KMS-11 (cell line): Measurements from ENCODE around the gene LCN2.

Experiments used
- H2AFZ ChIP-seq: fragments of 200-600 bp; sonication (generic); 2 replicates; pipeline ENCODE4 v1.6.1; 2016; ENCODE audit warnings: antibody characterized with exemption, mixed run types, low read depth
- H3K27ac ChIP-seq: fragments of 200-600 bp; sonication (generic); 2 replicates; pipeline ENCODE4 v1.6.1; 2016; ENCODE audit warnings: mild to moderate bottlenecking, mixed run types
- H3K27me3 ChIP-seq: fragments of 200-600 bp; sonication (generic); 2 replicates; pipeline ENCODE4 v1.6.1; 2017; ENCODE audit warnings: mild to moderate bottlenecking, low read depth, mixed run types, moderate library complexity; ENCODE audit not compliant: insufficient read depth
- H3K36me3 ChIP-seq: fragments of 200-600 bp; sonication (generic); 2 replicates; pipeline ENCODE4 v1.6.1; 2017; ENCODE audit warnings: mild to moderate bottlenecking, mixed run types; ENCODE audit not compliant: insufficient read depth
- H3K4me1 ChIP-seq: fragments of 200-600 bp; sonication (generic); 2 replicates; pipeline ENCODE4 v1.6.1; 2016; ENCODE audit warnings: mild to moderate bottlenecking, low read depth, mixed run types; ENCODE audit not compliant: poor library complexity, severe bottlenecking
- H3K4me2 ChIP-seq: fragments of 200-600 bp; sonication (generic); 2 replicates; pipeline ENCODE4 v1.7.0; 2016; ENCODE audit warnings: mild to moderate bottlenecking, mixed run types
- H3K4me3 ChIP-seq: fragments of 200-600 bp; sonication (generic); IDR thresholded peaks from 2 replicates; pipeline ENCODE4 v1.6.1; 2017; ENCODE audit warnings: low read depth, low read length, mixed read lengths; ENCODE audit not compliant: insufficient read depth
- H3K79me2 ChIP-seq: fragments of 200-600 bp; sonication (generic); 2 replicates; pipeline ENCODE4 v1.6.1; 2016; ENCODE audit warnings: low read depth, mixed run types; ENCODE audit not compliant: insufficient read depth
- H3K9ac ChIP-seq: fragments of 200-600 bp; sonication (generic); 2 replicates; pipeline ENCODE4 v1.6.1; 2016; ENCODE audit warnings: mild to moderate bottlenecking, mixed run types
- H4K20me1 ChIP-seq: fragments of 200-600 bp; sonication (generic); 2 replicates; pipeline ENCODE4 v1.6.1; 2016; ENCODE audit warnings: mild to moderate bottlenecking, mixed run types; ENCODE audit not compliant: insufficient read depth
- TF ChIP-seq, protein P1 (sequence below): fragments of 200-600 bp; sonication (generic); conservative IDR thresholded peaks from 2 replicates; pipeline ENCODE4 v1.6.1; 2017; ENCODE audit warnings: low read depth, mild to moderate bottlenecking, antibody characterized with exemption, low read length, moderate library complexity, mixed read lengths

LCN2 gene

DNA sequence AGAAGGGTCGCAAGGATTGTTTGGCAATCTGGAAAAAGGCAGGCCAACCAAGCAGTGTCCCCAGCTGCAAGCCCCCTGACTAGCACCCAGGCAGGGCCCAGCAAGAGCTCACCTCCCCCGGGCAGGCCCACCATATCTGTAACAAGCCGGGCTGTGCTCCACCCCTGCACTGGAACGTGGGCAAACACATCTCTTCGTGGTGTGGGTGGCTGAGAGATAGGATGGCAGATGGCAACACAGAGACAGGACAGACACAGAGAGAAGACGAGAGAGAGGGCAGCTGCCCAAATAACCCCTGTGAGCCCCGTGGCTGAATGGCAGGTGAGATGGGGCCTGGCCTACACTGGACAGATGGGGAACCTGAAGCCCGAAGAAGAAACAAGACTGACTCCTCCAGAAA, 20.2 kb downstream of the LCN2 start:
- no peak overlapping the region for H3K4me3 ChIP-seq
- no peak overlapping the region for H3K27ac ChIP-seq
- no peak overlapping the region for H3K9ac ChIP-seq
- no peaks in the 10 kb centered on the region for H3K36me3 ChIP-seq
- TF ChIP-seq, protein P1, sequence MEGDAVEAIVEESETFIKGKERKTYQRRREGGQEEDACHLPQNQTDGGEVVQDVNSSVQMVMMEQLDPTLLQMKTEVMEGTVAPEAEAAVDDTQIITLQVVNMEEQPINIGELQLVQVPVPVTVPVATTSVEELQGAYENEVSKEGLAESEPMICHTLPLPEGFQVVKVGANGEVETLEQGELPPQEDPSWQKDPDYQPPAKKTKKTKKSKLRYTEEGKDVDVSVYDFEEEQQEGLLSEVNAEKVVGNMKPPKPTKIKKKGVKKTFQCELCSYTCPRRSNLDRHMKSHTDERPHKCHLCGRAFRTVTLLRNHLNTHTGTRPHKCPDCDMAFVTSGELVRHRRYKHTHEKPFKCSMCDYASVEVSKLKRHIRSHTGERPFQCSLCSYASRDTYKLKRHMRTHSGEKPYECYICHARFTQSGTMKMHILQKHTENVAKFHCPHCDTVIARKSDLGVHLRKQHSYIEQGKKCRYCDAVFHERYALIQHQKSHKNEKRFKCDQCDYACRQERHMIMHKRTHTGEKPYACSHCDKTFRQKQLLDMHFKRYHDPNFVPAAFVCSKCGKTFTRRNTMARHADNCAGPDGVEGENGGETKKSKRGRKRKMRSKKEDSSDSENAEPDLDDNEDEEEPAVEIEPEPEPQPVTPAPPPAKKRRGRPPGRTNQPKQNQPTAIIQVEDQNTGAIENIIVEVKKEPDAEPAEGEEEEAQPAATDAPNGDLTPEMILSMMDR, result no peak
- no peak overlapping the region for H2AFZ ChIP-seq
- H3K79me2 ChIP-seq, result no peaks in the 10 kb centered on the region
- no peaks in the 10 kb centered on the region for H3K4me1 ChIP-seq
- no peak overlapping the region for H3K4me2 ChIP-seq
- no peaks in the 10 kb centered on the region for H4K20me1 ChIP-seq
- no peaks in the 10 kb centered on the region for H3K27me3 ChIP-seq

DNA sequence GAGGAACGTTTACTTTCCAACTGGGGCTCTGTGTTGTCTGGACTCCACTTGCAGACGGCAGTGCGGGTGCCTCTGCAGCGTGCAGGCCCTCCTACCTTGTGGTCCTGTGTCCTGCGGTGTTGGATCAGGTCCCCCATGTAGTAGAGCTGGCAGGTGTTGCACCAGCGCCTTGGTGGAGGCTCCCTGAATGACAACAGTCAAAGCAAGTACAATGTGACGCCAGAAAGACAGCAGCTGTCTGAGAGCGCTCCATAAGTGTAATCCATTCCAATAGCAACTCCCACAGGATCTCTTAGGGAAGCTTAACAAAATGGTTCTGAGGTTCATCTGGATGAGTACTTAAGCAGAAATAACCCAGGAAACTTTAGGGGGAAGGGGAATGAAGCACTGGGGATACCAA, 20.7 kb downstream of the LCN2 start:
- Histone ChIP-seq H3K4me1 (no peaks in the 10 kb centered on the region), H3K4me3 (no peak overlapping the region), H3K27me3 (no peaks in the 10 kb centered on the region), H3K79me2 (no peaks in the 10 kb centered on the region), H3K4me2 (no peak overlapping the region), H3K27ac (no peak overlapping the region), H3K36me3 (no peaks in the 10 kb centered on the region), H3K9ac (no peak overlapping the region), H4K20me1 (no peaks in the 10 kb centered on the region), H2AFZ (no peak overlapping the region)
- TF ChIP-seq, protein P1, result no peak

DNA sequence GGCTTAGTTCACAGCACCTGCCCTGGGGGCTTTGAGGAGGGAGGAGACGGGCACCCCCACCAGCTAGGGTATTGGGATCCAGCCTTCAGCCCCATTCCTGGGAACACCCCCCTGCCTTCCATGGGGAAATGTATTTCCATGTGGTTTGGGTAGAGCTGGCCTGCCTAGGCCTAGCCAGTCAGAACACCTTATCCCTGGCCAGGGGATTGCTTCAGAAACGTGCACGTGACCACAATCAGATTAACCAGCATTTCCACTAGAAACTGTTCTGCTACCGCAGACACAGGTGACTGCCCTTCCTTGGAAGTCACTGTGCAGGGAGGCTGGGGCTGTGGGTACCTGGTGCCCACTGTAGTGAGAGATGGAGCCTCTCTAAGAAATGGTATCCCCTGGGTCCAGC, 24.8 kb downstream of the LCN2 start:
- H3K4me2 ChIP-seq, result no peak overlapping the region
- H3K27me3 ChIP-seq, result no peaks in the 10 kb centered on the region
- no peak overlapping the region for H3K9ac ChIP-seq
- H3K36me3 ChIP-seq, result peaks cover under 1% of the 10 kb centered on the region; the same call in 1 of the 2 replicates
- H3K4me1 ChIP-seq, result no peaks in the 10 kb centered on the region
- no peak overlapping the region for H2AFZ ChIP-seq
- no peaks in the 10 kb centered on the region for H4K20me1 ChIP-seq
- no peak overlapping the region for H3K27ac ChIP-seq
- TF ChIP-seq, protein P1, result no peak
- H3K4me3 ChIP-seq, result no peak overlapping the region
- H3K79me2 ChIP-seq, result no peaks in the 10 kb centered on the region

DNA sequence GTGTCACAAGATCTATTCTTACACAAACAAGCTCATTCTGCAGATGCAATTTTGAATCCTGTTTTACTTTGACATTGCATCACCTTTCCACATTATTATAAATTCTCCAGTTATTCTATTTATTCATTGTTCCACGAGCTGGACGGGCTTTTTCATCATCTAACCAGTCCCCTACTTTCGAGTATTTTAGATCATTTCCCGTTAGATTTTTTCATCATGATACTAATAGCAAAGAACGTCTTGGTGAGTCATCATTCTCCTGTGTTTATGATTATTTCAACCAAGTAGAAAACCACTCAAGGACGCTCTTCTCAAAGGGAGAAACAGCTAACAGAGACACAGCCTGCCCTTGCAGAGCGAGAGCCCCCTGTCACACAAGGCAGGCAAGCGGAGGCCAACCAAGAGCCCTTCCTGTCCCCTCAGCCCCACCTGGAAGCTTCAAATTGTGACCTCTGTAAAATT, 25.9 kb downstream of the LCN2 start:
- Histone ChIP-seq H3K4me3 (no peak overlapping the region), H3K4me2 (no peak overlapping the region), H3K27me3 (no peaks in the 10 kb centered on the region), H3K9ac (no peak overlapping the region), H3K4me1 (no peaks in the 10 kb centered on the region), H2AFZ (no peak overlapping the region), H4K20me1 (no peaks in the 10 kb centered on the region), H3K79me2 (no peaks in the 10 kb centered on the region), H3K36me3 (peaks cover 4% of the 10 kb centered on the region; the same call in 1 of the 2 replicates), H3K27ac (no peak overlapping the region)
- TF ChIP-seq, protein P1, result no peak

DNA sequence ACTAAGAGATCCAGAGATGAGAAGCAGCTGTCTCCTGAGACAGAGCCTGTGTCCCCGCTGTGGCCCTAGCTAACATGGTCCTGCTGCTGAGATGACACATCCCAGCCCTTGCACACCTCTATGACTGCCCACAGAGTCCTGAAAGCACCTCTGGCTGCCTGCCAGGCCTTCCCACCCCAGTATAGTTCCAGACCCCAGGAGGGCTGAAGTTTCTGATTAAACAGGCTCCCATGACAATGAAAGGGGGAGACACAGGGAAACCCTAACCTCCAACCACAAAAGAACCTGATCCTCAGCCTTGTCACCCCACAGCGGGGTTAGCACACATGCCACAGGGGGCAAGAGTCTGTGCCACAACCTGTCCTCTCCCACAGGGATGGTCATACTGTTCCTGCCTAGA, 26.5 kb downstream of the LCN2 start:
- H3K79me2 ChIP-seq, result no peaks in the 10 kb centered on the region
- H3K36me3 ChIP-seq, result peaks cover 4% of the 10 kb centered on the region; the same call in 1 of the 2 replicates
- H3K4me1 ChIP-seq, result no peaks in the 10 kb centered on the region
- no peak overlapping the region for H3K27ac ChIP-seq
- no peak overlapping the region for H3K4me3 ChIP-seq
- H3K4me2 ChIP-seq, result no peak overlapping the region
- H2AFZ ChIP-seq, result no peak overlapping the region
- TF ChIP-seq, protein P1, result no peak
- no peak overlapping the region for H3K9ac ChIP-seq
- no peaks in the 10 kb centered on the region for H3K27me3 ChIP-seq
- no peaks in the 10 kb centered on the region for H4K20me1 ChIP-seq
